HEK293 (cell line): ENCODE data around the gene STK10.

Source experiments
- ATF2 ChIP-seq: fragments of 450-650 bp; formaldehyde crosslinking; IDR thresholded peaks from 2 replicates; pipeline ENCODE4 v1.5.1; 2016; ENCODE audit warnings: missing biosample characterization, missing genetic modification characterization, low read depth
- CTCF ChIP-seq: fragments of 450-650 bp; formaldehyde crosslinking; IDR thresholded peaks from 2 replicates; pipeline ENCODE4 v1.5.1; 2016; ENCODE audit warnings: missing biosample characterization, missing genetic modification characterization
- KLF9 ChIP-seq: fragments of 450-650 bp; formaldehyde crosslinking; IDR thresholded peaks from 2 replicates; pipeline ENCODE4 v1.5.1; 2016; ENCODE audit warnings: missing biosample characterization, missing genetic modification characterization, low read depth
- SALL2 ChIP-seq: fragments of 450-650 bp; formaldehyde crosslinking; IDR thresholded peaks from 2 replicates; pipeline ENCODE4 v1.5.0; 2017; ENCODE audit warnings: missing biosample characterization, mild to moderate bottlenecking, missing genetic modification characterization, borderline replicate concordance
- ZNF24 ChIP-seq: fragments of 450-650 bp; formaldehyde crosslinking; IDR thresholded peaks from 2 replicates; pipeline ENCODE4 v1.5.1; 2016; ENCODE audit warnings: missing biosample characterization, missing genetic modification characterization
- ZNF660 ChIP-seq: fragments of 450-650 bp; IDR thresholded peaks from 2 replicates; pipeline ENCODE4 v1.5.1; 2018; ENCODE audit warnings: missing biosample characterization, mild to moderate bottlenecking, missing genetic modification characterization

GRCh38 chr5:172153695-172154094 lies 34.3 kb downstream of the STK10 start:
- TF ChIP-seq CTCF (tag by site-specific recombination) (no peak), ZNF24 (no peak), SALL2 (tag by site-specific recombination) (no peak), ZNF660 (tag by site-specific recombination) (no peak), KLF9 (tag by site-specific recombination) (no peak), ATF2 (tag by site-specific recombination) (no peak)
